GM20000 (cell line): ENCODE measurements around the gene PLEKHG4B.
"Not testable (repeated sequence)": the region's sequence is repeated elsewhere in the genome, so short reads cannot be mapped to it uniquely, and the experiment has no call there.

Experiments
- DNase-seq: peaks from one replicate; pipeline ENCODE4 v3.0.0; 2012; ENCODE audit warnings: low spot score
- TF ChIP-seq, protein P1 (sequence below): IDR thresholded peaks from 2 replicates; pipeline ENCODE4 v1.5.1; 2012; ENCODE audit warnings: mild to moderate bottlenecking, control low read depth; ENCODE audit errors: extremely low read depth, missing control alignments

The PLEKHG4B gene, protein sequence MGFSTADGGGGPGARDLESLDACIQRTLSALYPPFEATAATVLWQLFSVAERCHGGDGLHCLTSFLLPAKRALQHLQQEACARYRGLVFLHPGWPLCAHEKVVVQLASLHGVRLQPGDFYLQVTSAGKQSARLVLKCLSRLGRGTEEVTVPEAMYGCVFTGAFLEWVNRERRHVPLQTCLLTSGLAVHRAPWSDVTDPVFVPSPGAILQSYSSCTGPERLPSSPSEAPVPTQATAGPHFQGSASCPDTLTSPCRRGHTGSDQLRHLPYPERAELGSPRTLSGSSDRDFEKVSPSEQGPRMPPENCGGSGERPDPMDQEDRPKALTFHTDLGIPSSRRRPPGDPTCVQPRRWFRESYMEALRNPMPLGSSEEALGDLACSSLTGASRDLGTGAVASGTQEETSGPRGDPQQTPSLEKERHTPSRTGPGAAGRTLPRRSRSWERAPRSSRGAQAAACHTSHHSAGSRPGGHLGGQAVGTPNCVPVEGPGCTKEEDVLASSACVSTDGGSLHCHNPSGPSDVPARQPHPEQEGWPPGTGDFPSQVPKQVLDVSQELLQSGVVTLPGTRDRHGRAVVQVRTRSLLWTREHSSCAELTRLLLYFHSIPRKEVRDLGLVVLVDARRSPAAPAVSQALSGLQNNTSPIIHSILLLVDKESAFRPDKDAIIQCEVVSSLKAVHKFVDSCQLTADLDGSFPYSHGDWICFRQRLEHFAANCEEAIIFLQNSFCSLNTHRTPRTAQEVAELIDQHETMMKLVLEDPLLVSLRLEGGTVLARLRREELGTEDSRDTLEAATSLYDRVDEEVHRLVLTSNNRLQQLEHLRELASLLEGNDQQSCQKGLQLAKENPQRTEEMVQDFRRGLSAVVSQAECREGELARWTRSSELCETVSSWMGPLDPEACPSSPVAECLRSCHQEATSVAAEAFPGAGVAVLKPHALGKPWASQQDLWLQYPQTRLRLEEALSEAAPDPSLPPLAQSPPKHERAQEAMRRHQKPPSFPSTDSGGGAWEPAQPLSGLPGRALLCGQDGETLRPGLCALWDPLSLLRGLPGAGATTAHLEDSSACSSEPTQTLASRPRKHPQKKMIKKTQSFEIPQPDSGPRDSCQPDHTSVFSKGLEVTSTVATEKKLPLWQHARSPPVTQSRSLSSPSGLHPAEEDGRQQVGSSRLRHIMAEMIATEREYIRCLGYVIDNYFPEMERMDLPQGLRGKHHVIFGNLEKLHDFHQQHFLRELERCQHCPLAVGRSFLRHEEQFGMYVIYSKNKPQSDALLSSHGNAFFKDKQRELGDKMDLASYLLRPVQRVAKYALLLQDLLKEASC (N-terminal part only)

DNA sequence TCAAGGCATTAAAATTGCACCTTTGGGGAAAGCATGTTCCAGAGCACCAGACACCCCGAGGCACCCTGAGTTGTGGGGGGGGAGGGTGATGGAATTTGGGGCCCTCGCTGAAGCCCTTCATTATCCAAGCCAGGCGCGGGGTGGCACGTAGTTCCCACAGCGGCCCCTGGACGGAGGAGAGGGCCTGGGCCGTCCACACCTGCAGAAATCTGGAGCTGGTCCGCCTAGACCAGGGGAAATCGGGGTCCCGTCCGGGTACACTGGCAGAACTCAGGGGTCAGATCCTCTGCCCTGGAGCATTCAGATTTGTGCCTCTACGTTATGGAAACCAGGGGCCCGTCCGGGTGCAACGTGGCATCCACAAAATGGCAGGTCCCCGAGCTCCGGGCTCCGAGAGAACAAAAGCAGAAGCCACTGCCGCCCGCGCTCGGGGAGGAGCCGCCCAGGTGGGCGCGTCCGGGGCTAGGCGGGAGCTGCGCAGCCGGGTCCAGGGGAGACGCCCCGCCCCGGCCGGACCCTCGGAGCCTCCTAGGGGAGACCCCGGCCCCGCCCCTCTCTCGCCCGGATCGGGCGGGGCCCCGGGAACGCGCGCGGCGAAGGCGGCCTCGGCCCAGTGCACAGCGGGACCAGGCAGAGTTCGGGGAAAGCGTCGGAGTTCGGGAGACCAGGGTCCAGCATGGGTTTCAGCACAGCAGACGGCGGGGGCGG, at the start of gene PLEKHG4B:
Gene PLEKHG4B, plus strand, starts transcription at position 613 of the 708 bp plus-strand sequence. Its CDS starts 64 bp downstream, at position 677.
- DNase-seq: peak; percentile 52
- TF ChIP-seq, protein P1, sequence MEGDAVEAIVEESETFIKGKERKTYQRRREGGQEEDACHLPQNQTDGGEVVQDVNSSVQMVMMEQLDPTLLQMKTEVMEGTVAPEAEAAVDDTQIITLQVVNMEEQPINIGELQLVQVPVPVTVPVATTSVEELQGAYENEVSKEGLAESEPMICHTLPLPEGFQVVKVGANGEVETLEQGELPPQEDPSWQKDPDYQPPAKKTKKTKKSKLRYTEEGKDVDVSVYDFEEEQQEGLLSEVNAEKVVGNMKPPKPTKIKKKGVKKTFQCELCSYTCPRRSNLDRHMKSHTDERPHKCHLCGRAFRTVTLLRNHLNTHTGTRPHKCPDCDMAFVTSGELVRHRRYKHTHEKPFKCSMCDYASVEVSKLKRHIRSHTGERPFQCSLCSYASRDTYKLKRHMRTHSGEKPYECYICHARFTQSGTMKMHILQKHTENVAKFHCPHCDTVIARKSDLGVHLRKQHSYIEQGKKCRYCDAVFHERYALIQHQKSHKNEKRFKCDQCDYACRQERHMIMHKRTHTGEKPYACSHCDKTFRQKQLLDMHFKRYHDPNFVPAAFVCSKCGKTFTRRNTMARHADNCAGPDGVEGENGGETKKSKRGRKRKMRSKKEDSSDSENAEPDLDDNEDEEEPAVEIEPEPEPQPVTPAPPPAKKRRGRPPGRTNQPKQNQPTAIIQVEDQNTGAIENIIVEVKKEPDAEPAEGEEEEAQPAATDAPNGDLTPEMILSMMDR: no peak

DNA sequence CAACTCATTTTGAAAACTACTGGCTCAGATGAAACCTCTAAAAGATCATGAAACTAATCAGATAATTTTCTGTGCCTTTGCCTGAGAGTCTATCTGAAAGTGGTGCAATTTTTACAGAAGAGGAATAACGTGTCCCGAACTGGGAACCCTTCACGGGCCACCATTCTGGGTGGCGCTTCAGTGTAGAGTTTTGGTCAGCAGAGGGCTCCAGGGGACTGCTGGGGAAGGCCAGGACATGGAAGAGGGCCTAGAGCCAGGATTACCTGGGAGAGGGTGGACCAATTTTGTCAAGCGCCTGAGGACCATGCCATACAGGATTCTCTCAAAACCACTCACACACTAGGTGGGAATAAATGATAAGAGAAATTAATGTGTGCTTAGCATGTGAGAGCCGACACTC, 49.7 kb upstream of the PLEKHG4B start:
- TF ChIP-seq, protein P1: no peak
- DNase-seq: no peak

DNA sequence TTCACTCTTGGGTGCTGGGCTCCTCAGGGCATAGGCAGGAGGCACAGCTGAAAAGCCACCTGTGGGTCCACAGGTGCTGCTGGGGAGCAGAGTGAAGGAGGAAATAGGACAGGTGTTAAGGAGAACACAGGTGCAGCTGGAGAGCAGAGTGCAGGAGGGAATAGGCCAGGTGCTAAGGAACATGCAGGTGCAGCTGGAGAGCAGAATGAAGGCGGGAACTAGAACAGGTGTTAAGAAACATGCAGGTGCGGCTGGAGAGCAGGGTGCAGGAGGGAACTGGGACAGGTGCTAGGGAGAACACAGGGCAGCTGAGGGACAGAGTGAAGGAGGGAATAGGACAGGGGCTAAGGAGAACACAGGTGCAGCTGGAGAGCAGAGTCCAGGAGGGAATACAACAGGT, 43.8 kb upstream of the PLEKHG4B start:
- TF ChIP-seq, protein P1: no peak
- DNase-seq: no peak

DNA sequence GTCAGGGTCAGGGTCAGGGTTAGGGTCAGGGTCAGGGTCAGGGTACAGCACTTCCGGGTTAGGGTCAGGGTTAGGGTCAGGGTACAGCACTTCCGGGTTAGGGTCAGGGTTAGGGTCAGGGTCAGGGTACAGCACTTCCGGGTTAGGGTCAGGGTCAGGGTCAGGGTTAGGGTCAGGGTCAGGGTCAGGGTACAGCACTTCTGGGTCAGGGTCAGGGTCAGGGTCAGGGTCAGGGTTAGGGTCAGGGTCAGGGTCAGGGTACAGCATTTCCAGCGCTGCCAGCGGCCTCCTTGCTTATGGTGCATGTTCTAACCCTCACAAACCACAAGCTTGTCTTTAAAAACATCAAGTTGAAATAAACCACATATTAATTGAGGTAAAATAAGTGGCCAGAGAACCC, 42.4 kb upstream of the PLEKHG4B start:
- not testable (repeated sequence) for DNase-seq

DNA sequence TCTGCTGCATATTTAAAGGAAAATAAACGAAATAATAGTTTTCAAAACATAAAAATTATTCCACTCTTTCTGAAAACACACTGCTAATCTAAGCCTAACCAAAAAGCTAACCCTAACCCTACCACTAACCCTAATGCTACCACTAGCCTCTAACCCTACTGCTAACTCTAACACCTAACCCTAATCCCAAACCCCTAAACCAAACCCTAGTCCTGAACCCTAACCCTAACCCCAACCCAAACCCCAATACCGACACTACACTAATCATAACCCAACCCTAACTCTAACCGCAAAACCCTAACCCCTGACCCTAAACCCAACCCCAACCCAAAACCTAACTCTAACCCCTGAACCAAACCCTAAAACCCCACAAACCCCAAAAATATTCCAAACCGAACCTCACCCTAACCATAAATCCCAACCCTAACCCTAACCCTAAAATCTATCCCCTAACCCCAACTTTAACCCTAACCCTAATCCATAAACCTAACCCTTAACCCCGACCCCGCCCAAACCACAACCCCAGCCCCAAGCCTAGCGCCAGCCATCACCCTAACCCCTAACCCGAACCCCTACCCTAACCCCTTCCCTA, 41.9 kb upstream of the PLEKHG4B start:
- no peak for DNase-seq
- TF ChIP-seq, protein P1: no peak

DNA sequence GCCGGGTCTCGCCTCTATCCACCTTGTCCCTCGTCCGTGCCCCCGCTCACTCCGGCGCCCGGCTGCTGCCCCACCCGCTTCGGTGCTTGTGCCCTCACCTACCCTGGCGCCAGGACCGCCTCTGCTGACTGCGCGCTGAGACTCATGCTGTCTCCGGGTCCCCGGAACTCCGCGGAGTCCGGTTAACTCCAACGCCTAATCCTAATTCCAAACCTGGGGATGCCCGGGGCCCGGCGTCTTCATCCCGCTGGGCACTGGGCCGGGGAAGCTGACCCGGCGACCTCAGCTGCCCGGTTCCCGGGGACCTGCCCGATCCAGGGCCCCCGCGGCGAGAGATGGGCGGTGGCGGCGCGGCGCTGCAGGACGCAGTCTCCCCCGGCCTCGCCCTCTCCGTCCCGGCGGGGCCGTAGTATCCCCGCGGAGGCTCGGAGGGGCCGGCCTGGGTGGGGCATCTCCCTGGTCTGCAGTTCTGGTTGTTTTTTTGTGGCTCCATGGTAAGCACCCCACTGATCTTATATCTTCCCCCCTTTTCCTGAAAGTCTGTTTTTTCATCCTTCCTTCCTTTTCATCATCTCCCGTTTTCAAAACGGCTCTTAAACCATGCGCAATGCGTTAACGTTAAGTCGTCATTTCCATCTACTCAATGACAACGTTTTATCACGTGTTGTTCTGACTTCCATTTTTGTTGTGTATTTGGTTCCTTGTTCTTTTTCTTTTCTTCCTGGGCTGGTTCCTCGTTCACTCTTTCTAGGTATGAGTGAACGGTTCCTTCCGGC, 41.1 kb upstream of the PLEKHG4B start:
- TF ChIP-seq, protein P1: no peak
- no peak for DNase-seq
